Erythroblast (primary cell): ENCODE results near the gene OGFRL1.

ENCODE experiments used
- GATA1 ChIP-seq: IDR thresholded peaks from 2 replicates; pipeline ENCODE4 v1.6.1; 2011; ENCODE audit warnings: low read depth, mild to moderate bottlenecking, control low read depth, low read length, moderate library complexity
- POLR2A ChIP-seq: IDR thresholded peaks from 2 replicates; pipeline ENCODE4 v1.6.1; 2011; ENCODE audit warnings: mild to moderate bottlenecking, low read length

DNA sequence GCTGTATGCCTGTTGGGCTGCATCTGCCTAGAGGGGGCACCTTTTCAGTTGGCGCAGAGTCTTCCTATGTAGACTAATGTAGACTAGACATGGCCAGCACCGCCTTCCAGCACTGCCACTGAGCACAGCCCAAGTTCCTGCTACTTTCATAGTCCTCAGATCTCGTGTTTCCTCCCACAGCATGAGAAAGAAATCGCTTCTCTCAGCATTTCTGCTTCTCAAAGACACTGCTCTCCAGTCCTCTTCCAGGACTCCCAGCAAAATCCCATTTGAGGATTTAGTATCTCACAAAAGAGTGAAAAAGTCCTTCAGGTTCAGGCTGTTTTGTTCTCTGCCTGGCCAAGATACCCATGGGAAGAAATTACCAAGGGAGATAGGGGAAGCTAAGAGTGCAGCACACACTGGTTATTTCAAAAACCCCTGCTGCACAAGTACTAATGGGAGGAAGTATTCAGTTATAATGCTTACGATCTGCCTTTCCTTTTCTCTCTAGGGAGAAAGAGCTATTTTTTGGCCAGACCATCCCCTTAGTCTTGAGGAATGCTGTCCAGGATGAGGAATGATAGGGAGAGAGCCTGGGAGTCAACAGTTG lies 35.7 kb downstream of the OGFRL1 start:
- TF ChIP-seq POLR2A (no peak), GATA1 (no peak)
